Measurements from ENCODE around the gene LCP1. TPM values are rescaled to one million over a fixed set of nuclear protein-coding genes. Genes with fewer than 3 reads are reported as not detected.
A peak's percentile ranks its signal among the peaks of the same experiment; 100 is the strongest.

Gene LCP1
- polyA plus RNA-seq, 1 donor (not counting 4 experiments of a cell fraction or from before 2014, with no cell fraction given): 2.5 TPM

DNA sequence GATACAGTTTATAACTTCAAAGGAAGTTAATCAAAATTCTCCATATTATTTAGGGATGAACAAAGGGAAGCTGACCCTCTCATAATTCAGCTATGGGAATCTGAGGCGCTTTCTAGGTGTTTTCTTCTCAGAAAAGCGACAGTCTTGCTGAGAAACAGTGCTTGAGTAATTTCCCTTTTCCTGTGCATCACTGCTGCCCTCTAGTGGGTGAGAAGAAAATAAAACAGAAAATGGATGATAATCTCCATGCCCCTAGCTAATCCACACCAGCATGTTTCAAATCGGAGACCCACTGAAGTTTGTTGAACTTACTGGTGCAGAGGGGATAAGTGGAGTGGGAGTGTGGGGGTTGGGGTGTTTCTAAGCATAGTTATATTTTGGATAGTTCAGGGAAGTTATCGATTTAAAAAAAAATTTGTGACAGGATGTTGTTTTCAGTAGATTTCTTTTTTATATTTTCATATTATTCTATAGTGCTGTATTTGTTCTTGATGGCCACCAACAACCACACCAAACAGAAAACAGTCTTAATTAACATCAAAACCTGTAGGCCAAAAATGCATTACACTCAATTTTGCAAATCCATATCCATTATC, 21.4 kb downstream of the LCP1 start:
- peak; percentile 67 for FAIRE-seq
- dilution Hi-C loops (cut with MboI; ENCODE audit: extremely low pct_ligation_motif_present, low sequenced_read_pairs): no loop called here

DNA sequence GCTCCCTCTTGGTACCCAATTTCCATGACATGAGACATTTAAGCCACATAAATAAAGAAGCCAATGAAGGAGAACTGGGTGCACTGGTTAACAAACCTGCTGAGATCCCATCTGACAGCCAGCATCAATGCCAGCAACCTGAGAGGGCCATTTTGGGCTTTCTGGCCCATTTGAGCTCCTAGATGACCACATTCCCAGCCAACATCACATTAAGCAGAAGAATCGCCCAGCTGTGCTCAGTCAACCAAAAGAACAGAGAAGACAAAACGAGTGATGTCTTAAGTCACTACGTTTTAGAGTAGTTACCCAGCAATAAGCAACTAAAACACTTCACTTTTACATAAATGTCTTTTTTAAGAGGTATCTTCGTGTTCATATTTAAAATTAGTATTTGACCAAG, 21.9 kb downstream of the LCP1 start:
- TF ChIP-seq, protein P1, sequence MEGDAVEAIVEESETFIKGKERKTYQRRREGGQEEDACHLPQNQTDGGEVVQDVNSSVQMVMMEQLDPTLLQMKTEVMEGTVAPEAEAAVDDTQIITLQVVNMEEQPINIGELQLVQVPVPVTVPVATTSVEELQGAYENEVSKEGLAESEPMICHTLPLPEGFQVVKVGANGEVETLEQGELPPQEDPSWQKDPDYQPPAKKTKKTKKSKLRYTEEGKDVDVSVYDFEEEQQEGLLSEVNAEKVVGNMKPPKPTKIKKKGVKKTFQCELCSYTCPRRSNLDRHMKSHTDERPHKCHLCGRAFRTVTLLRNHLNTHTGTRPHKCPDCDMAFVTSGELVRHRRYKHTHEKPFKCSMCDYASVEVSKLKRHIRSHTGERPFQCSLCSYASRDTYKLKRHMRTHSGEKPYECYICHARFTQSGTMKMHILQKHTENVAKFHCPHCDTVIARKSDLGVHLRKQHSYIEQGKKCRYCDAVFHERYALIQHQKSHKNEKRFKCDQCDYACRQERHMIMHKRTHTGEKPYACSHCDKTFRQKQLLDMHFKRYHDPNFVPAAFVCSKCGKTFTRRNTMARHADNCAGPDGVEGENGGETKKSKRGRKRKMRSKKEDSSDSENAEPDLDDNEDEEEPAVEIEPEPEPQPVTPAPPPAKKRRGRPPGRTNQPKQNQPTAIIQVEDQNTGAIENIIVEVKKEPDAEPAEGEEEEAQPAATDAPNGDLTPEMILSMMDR (optimal IDR thresholded peaks at IDR 0.05 in 1 of 3, IDR thresholded peaks at IDR 0.05 in 1 of 3, conservative IDR thresholded peaks at IDR 0.05 in 1 of 3; ENCODE audit: extremely low read depth in 1 of 3, insufficient read depth in 2 of 3, low read length in 3 of 3): no peak
- no peak for TF ChIP-seq EZH2 (IDR thresholded peaks at IDR 0.05; ENCODE audit: low read length)
- Histone ChIP-seq H4K20me1 (ENCODE audit: control insufficient read depth, extremely low read depth, insufficient read depth, low read length) (no peaks in the 10 kb centered on the region), H3K4me3 (ENCODE audit: control insufficient read depth in 2 of 3, extremely low read depth in 1 of 3, insufficient read depth in 2 of 3, low read depth in 1 of 3, low read length in 3 of 3) (no peak overlapping the region), H3K9me1 (ENCODE audit: control insufficient read depth, extremely low read depth, insufficient read depth, low read length) (no peaks in the 10 kb centered on the region), H3K9ac (ENCODE audit: control insufficient read depth, extremely low read depth, insufficient read depth, low read length) (no peak overlapping the region), H3K27me3 (ENCODE audit: control insufficient read depth, extremely low read depth, insufficient read depth, low read length) (peaks cover 4% of the 10 kb centered on the region), H3K9me3 (ENCODE audit: control insufficient read depth, low read depth, low read length) (no peaks in the 10 kb centered on the region), H3K27ac (ENCODE audit: control insufficient read depth, insufficient read depth, low read length) (no peak overlapping the region), H3K4me2 (ENCODE audit: control insufficient read depth, extremely low read depth, insufficient read depth, low read depth, low read length) (no peak overlapping the region), H3K36me3 (ENCODE audit: control insufficient read depth in 2 of 2, extremely low read depth in 1 of 2, insufficient read depth in 2 of 2, low read length in 2 of 2) (no peaks in the 10 kb centered on the region), H3K79me2 (ENCODE audit: control insufficient read depth, insufficient read depth, low read length) (no peaks in the 10 kb centered on the region), H2AFZ (ENCODE audit: control insufficient read depth, low read length) (no peak overlapping the region), H3K4me1 (ENCODE audit: control insufficient read depth, extremely low read depth, insufficient read depth, low read length) (no peaks in the 10 kb centered on the region)
- dilution Hi-C loops (cut with MboI; ENCODE audit: extremely low pct_ligation_motif_present, low sequenced_read_pairs): no loop called here
- DNase-seq (ENCODE audit: low read depth, low spot score) (no peak), FAIRE-seq (no peak)

More for the DNA sequence above, 21.4 kb downstream of the LCP1 start:
- H3K4me3 ChIP-seq (ENCODE audit: control insufficient read depth in 2 of 3, extremely low read depth in 1 of 3, insufficient read depth in 2 of 3, low read depth in 1 of 3, low read length in 3 of 3): no peak overlapping the region
- no peak overlapping the region for H3K4me2 ChIP-seq (ENCODE audit: control insufficient read depth, extremely low read depth, insufficient read depth, low read depth, low read length)
- H3K27ac ChIP-seq (ENCODE audit: control insufficient read depth, insufficient read depth, low read length): no peak overlapping the region
- peaks cover 4% of the 10 kb centered on the region for H3K27me3 ChIP-seq (ENCODE audit: control insufficient read depth, extremely low read depth, insufficient read depth, low read length)
- no peak overlapping the region for H2AFZ ChIP-seq (ENCODE audit: control insufficient read depth, low read length)
- TF ChIP-seq, protein P1 (optimal IDR thresholded peaks at IDR 0.05 in 1 of 3, IDR thresholded peaks at IDR 0.05 in 1 of 3, conservative IDR thresholded peaks at IDR 0.05 in 1 of 3; ENCODE audit: extremely low read depth in 1 of 3, insufficient read depth in 2 of 3, low read length in 3 of 3): peak; percentile 52 to 75 (median 74)
- TF ChIP-seq EZH2 (IDR thresholded peaks at IDR 0.05; ENCODE audit: low read length): no peak
- H4K20me1 ChIP-seq (ENCODE audit: control insufficient read depth, extremely low read depth, insufficient read depth, low read length): no peaks in the 10 kb centered on the region
- H3K79me2 ChIP-seq (ENCODE audit: control insufficient read depth, insufficient read depth, low read length): no peaks in the 10 kb centered on the region
- no peaks in the 10 kb centered on the region for H3K36me3 ChIP-seq (ENCODE audit: control insufficient read depth in 2 of 2, extremely low read depth in 1 of 2, insufficient read depth in 2 of 2, low read length in 2 of 2)
- H3K4me1 ChIP-seq (ENCODE audit: control insufficient read depth, extremely low read depth, insufficient read depth, low read length): no peaks in the 10 kb centered on the region
- no peaks in the 10 kb centered on the region for H3K9me1 ChIP-seq (ENCODE audit: control insufficient read depth, extremely low read depth, insufficient read depth, low read length)
- no peaks in the 10 kb centered on the region for H3K9me3 ChIP-seq (ENCODE audit: control insufficient read depth, low read depth, low read length)
- no peak overlapping the region for H3K9ac ChIP-seq (ENCODE audit: control insufficient read depth, extremely low read depth, insufficient read depth, low read length)
- no peak for DNase-seq (ENCODE audit: low read depth, low spot score)
